Right lobe of liver (tissue), 4 donors: ENCODE data around the gene POLR2H.

ENCODE experiments used
- POLR2A ChIP-seq: fragments of 450-650 bp; IDR thresholded peaks from one replicate; pipeline ENCODE4 v1.6.1; 2017; ENCODE audit warnings: antibody characterized with exemption, mild to moderate bottlenecking
- TF ChIP-seq, protein P1 (sequence below), 4 donors: fragments of 200-600 bp in 3 of 4; fragments of 450-650 bp in 1 of 4; IDR thresholded peaks; one replicate each; pipeline versions ENCODE4 v1.5.1 to v1.8.0; 2016 to 2022; ENCODE audit warnings: antibody characterized with exemption in 4 of 4, mild to moderate bottlenecking in 2 of 4
- donor health status: DM: no; HTN: no; CAD: no.
- donor health status: DM: no; HTN: no; CAD: no.
- donor health status: DM: no; HTN: yes; CAD: no.

DNA sequence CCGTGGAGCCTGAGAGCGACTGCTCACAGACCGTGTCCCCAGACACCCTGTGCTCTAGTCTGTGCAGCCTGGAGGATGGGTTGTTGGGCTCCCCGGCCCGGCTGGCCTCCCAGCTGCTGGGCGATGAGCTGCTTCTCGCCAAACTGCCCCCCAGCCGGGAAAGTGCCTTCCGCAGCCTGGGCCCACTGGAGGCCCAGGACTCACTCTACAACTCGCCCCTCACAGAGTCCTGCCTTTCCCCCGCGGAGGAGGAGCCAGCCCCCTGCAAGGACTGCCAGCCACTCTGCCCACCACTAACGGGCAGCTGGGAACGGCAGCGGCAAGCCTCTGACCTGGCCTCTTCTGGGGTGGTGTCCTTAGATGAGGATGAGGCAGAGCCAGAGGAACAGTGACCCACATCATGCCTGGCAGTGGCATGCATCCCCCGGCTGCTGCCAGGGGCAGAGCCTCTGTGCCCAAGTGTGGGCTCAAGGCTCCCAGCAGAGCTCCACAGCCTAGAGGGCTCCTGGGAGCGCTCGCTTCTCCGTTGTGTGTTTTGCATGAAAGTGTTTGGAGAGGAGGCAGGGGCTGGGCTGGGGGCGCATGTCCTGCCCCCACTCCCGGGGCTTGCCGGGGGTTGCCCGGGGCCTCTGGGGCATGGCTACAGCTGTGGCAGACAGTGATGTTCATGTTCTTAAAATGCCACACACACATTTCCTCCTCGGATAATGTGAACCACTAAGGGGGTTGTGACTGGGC, 16.8 kb upstream of the POLR2H start:
- TF ChIP-seq, protein P1, sequence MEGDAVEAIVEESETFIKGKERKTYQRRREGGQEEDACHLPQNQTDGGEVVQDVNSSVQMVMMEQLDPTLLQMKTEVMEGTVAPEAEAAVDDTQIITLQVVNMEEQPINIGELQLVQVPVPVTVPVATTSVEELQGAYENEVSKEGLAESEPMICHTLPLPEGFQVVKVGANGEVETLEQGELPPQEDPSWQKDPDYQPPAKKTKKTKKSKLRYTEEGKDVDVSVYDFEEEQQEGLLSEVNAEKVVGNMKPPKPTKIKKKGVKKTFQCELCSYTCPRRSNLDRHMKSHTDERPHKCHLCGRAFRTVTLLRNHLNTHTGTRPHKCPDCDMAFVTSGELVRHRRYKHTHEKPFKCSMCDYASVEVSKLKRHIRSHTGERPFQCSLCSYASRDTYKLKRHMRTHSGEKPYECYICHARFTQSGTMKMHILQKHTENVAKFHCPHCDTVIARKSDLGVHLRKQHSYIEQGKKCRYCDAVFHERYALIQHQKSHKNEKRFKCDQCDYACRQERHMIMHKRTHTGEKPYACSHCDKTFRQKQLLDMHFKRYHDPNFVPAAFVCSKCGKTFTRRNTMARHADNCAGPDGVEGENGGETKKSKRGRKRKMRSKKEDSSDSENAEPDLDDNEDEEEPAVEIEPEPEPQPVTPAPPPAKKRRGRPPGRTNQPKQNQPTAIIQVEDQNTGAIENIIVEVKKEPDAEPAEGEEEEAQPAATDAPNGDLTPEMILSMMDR (IDR thresholded peaks at IDR 0.05): no peak
- TF ChIP-seq POLR2A: no peak
